ENCODE measurements around the gene FGF14.
"Not testable (repeated sequence)": the region's sequence is repeated elsewhere in the genome, so short reads cannot be mapped to it uniquely, and the experiment has no call there.

FGF14 gene

GRCh38 chr13:102028868-102029267, 373.0 kb downstream of the FGF14 start:
- no peak for DNase-seq

GRCh38 chr13:102028206-102028605, 373.6 kb downstream of the FGF14 start:
- no peak for DNase-seq

- DNase-seq, result no peak
Measured at GRCh38 chr13:102021777-102022176, 380.1 kb downstream of the FGF14 start.

- no peak for DNase-seq
Measured at GRCh38 chr13:102020611-102021216, 381.1 kb downstream of the FGF14 start.

GRCh38 chr13:102018716-102019115, 383.1 kb downstream of the FGF14 start:
- no peak for DNase-seq

- DNase-seq, result no peak
Measured at GRCh38 chr13:102017248-102017647, 384.6 kb downstream of the FGF14 start.

GRCh38 chr13:102012299-102013293, 389.3 kb downstream of the FGF14 start:
- DNase-seq, result no peak

GRCh38 chr13:102011455-102011854, 390.4 kb downstream of the FGF14 start:
- DNase-seq, result not testable (repeated sequence)

GRCh38 chr13:102003848-102004570, 397.8 kb downstream of the FGF14 start:
- no peak for DNase-seq

- no peak for DNase-seq
Measured at GRCh38 chr13:102002287-102002686, 399.6 kb downstream of the FGF14 start.

- no peak for DNase-seq
Measured at GRCh38 chr13:102000764-102001163, 401.1 kb downstream of the FGF14 start.

GRCh38 chr13:101998129-101998528, 403.7 kb downstream of the FGF14 start:
- no peak for DNase-seq

- DNase-seq, result no peak
Measured at GRCh38 chr13:101996954-101997353, 404.9 kb downstream of the FGF14 start.

GRCh38 chr13:101989798-101990350, 412.0 kb downstream of the FGF14 start:
- no peak for DNase-seq

- DNase-seq, result no peak
Measured at GRCh38 chr13:101988140-101988539, 413.7 kb downstream of the FGF14 start.

GRCh38 chr13:101986316-101986715, 415.5 kb downstream of the FGF14 start:
- DNase-seq, result no peak

GRCh38 chr13:101985321-101985720, 416.5 kb downstream of the FGF14 start:
- DNase-seq, result no peak

GRCh38 chr13:101982903-101983302, 418.9 kb downstream of the FGF14 start:
- DNase-seq, result no peak

- no peak for DNase-seq
Measured at GRCh38 chr13:101979825-101980224, 422.0 kb downstream of the FGF14 start.

- DNase-seq, result no peak
Measured at GRCh38 chr13:101978552-101979315, 423.1 kb downstream of the FGF14 start.

- DNase-seq, result no peak
Measured at GRCh38 chr13:101977475-101977874, 424.4 kb downstream of the FGF14 start.

- DNase-seq, result no peak
Measured at GRCh38 chr13:101972191-101972590, 429.7 kb downstream of the FGF14 start.
